CD4-positive, alpha-beta T cell treated with Interleukin-6 for 4 hours (primary cell): ENCODE measurements around the gene MICALL1.

Experiments
- DNase-seq: peaks from one replicate; pipeline ENCODE4 v3.0.0-alpha.2; 2020; ENCODE audit warnings: mixed read lengths

The MICALL1 gene

DNA sequence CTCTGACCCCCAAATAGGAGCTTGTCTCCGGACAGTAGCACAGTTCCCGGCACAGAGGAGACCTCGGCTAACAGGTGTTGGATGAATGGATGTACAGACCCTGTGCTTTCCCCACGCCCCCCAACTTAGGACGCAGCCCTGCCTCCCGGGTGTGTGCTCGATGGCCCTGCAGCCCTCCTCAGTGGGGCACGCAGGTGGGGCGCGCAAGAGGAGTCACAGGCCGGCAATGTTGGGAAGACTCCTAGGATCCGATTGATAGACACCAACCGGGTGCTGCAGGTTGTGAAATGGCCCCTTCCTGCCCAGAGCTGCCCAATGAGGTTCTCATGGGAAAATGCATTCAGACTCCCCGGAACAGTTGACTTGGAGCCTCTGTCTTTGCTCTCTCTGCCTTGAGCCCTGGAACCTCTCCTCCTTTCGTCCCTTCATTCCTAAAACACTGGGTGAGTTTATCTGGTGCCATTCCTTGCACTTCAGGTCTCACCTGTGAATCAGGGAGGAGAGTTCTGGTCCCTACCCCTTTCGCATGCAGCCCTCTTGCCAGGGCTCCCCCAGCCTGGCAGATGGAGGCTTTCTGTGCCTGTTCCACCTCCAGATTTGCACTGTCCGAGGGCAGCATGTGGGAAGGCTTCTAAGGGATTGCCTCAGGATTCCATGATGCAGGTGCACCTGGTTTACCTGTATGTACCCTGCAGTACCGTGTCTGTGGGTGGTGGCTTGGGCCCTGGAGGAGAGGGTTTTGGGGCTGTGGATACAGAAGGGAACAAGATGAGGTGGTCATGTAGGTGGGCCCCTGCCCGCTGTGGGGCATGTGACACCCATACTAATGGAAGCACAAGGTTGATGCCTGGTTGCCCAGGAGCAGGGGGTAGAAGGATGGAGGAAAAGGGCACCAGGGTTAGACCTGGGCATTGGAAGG lies 1.2 kb downstream of the MICALL1 start:
- no peak for DNase-seq

- DNase-seq, result no peak
These were observed 3.7 kb downstream of the MICALL1 start for GRCh38 chr22:37909766-37910165.

DNA sequence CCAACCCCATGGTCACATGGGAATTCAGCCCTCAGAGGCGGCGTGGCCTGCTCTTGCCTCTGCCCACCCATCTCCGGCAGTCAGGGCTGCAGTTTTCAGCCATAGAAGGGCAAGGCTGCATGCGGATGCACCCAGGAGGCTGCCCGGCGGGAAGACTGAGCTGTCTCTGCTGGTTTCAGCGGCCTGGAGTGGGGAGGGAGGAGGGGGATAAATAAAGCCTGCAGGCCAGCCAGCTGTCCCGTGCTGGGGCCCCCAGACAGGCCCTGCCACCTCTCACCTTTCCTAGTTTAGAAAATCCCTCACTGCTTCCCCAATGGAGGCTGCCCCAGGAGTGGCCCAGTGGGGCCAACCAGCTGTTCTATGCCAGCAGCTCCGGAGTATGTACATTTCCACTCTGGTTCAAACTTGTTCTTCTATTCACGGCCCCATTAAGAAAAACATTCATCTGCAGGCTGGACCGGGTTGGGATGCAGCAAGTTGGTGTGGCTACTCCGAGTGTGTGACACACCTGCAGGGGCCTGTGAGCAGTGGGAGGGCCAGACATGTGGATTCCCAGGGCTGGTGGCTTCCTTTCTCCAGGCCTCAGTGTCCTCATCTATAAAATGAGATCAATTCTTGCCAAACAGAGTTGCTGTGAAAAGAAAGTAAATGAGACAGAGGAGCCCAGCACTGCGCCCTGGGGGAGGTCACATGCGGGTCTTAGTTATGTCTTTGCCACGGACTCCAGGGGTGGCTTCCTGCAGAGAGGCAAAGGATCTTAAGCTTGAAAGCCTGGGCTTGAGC lies 5.0 kb downstream of the MICALL1 start:
- DNase-seq, result no peak

- DNase-seq, result no peak
These were observed 5.6 kb downstream of the MICALL1 start for GRCh38 chr22:37911697-37912096.

GRCh38 chr22:37912171-37912570 lies 6.1 kb downstream of the MICALL1 start:
- no peak for DNase-seq

DNA sequence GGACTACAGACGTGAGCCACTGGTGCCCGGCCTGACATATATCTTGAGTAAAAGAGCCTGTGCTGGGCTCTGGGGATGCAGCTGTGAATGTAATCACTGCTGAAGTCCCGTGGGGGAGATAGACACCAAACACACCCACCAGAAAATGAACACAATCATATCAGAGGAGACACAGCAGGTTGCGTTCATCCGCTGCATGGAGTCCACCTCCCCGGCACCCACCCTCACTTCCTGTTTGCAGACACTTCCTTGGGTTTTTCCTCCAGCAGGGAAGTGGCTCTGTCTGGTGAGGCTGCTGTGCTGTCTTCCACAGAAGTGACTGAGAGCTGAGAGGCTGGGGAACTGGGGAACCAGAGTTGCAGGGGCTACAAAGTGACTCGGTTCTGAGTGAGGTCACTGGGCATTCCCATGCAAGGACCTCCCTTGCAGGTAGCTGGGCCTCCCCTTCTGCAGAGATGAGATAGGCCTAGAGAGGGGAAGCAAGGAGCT lies 7.2 kb downstream of the MICALL1 start:
- DNase-seq, result no peak

- DNase-seq, result no peak
These were observed 10.2 kb downstream of the MICALL1 start for GRCh38 chr22:37916311-37916710.

DNA sequence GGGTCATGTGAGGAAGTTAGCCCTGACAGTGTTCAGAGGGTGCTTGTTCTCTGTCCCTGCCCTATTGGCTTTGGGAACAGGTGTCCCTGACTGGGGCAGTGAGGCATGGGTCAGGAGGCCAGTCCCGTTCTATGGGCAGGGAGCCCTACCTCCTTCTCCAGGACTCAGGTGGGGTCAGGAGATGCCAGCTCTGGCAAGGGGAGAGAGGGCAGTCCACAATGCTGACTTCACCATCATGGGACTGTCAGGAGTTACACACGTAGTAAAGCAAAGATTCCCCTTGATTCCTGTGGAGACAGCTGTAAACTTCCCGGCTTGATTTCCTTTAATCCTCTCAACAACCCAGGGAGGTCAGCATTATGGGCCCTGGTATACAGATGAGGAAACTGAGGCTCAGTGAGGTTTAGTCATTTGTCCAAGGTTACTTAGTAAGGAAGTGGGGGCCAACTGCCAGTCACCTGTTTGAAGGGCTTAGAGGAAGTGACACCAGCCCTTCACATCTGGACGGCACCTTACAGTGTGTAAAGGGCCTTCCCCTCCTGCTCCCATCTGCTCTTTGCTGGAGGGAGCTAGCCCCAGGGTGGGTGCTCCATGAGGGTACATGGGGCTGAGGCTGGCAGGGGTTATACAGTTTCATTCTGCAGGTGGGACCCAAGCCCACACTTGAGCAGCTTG lies 11.9 kb downstream of the MICALL1 start:
- no peak for DNase-seq

GRCh38 chr22:37918580-37919270 lies 12.6 kb downstream of the MICALL1 start:
- DNase-seq, result no peak

DNA sequence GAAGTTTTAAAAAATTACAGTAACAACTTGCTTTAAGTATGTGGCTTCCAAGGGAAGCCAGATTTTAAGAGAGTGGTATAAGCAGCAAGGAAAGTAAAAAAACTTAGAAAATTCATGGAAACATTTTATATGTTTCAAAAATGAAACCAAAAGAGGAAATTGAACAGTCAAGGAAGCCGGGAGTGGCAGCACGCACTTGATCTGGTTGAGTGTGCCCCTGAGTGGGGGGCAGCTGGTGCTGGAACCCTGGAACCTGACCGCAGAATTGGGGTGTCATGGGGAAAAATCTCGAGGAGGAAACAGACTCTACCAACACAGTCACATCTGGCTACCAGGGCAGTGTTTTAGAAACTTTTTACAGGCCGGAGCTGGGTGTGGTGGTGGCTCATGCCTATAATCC lies 14.0 kb downstream of the MICALL1 start:
- no peak for DNase-seq

- DNase-seq, result no peak
These were observed 16.1 kb downstream of the MICALL1 start for GRCh38 chr22:37922191-37922590.

DNA sequence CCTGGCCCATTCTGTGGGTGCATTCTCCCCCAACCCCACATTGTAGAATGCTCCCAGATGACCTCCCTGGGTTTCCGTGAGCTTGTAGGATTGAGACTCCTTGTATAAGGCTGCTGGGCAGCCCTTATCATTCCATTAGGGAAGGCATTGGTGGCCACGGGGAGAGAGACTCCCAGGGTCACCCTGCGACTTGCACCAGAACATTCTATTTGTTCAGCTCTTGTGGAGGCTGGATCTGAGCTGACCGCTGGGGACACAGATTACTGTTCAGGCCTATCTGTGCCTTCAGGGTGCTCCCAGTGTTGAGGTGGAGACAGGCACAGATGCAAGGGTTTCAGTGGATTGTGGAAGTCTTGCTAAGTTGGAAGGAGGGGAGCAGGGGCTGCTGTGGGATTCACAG lies 17.8 kb downstream of the MICALL1 start:
- no peak for DNase-seq

DNA sequence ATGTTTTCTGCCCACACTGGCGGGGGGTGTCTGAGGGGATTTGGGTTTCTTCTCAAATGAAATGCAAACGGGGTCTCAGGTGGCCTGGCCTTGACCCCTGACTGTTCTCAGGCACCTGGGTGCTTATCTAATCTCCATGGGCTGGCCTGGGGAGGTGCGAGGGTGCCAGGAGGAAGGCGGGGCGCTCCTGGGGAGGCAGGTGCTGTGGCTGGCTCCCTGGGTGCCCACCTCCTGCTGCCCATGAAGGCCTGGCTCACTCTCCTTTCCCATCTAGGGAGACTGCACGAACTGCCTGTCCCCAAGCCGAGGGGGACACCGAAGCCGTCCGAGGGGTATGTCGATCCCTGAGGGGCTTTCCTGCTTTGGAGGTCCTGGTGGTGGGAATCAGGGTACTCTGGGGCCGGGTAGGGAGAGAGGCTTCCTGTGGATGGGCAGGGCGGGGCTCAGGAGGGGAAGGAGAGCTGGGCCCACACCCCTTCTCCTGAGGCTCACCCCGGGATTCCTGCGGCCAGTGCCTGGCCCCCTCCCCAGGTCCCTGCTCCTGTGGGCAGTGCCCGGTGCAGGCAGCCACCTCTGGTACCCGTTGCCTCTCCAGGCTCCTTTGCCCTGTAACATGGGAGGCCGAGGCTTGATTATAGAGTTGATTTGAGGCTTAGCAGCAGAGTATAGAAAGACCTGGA lies 18.4 kb downstream of the MICALL1 start:
- no peak for DNase-seq

GRCh38 chr22:37925330-37925729 lies 19.2 kb downstream of the MICALL1 start:
- no peak for DNase-seq

DNA sequence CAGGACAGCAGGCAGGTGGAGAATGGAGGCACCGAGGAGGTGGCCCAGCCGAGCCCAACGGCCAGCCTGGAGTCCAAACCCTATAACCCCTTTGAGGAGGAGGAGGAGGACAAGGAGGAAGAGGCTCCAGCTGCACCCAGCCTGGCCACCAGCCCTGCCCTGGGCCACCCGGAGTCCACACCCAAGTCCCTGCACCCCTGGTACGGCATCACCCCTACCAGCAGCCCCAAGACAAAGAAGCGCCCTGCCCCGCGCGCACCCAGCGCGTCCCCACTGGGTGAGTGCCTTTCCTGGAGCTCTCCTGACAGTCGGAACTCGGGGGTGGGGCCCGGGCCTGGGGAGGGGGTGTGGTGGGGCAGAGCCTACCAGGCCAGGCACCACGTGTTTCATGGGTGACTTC lies 19.7 kb downstream of the MICALL1 start:
- DNase-seq, result no peak

- no peak for DNase-seq
These were observed 20.3 kb downstream of the MICALL1 start for GRCh38 chr22:37926358-37926757.

- no peak for DNase-seq
These were observed 20.9 kb downstream of the MICALL1 start for GRCh38 chr22:37926771-37927636.

DNA sequence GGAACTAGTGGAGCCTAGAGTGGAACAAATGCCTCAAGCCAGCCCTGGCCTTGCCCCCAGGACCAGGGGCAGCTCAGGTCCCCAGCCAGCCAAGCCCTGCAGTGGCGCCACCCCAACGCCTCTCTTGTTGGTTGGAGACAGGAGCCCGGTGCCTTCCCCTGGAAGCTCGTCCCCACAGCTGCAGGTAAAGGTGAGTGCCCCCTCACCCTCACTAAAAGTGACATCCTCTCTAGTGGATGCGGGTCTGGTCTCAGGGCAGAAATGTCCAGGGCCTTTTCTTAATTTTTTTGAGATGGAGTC lies 21.5 kb downstream of the MICALL1 start:
- DNase-seq, result no peak

GRCh38 chr22:37929390-37929789 lies 23.3 kb downstream of the MICALL1 start:
- DNase-seq, result no peak

DNA sequence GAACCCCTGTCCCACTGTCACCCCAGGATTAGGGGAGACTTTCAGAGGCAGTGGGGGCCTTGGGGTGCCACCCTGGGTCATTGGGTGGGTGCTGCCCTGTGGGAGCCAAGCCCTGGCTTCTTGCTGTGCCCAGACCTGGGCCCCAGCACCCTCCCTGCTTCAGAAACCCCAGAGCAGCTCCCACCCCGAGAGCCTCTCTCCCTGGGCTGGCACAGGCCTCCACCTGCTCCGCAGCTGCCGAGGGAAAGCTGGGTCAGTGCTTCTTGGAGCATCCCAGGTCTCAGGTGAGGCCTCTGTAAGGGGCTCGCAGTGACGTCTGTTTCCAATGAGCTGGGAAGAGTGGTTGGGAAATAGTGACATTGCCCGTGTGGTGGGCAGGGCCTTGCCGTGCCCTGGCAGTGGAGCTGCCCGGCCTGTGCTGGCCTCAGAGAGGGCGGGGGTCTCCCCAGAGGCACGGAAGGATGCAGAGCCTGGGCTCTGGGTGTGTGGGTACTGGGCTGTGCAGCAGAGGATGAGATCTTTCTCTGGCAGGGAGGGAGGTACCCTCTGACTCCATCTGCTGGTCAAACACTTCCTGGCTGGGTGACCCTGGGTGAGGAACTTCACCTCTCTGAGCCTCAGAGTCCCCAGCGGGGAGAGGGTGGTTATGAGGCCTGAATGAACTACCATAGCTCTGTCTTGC lies 24.3 kb downstream of the MICALL1 start:
- DNase-seq, result peak; percentile 19
